ENCODE data around the gene FCRL5.

Gene FCRL5

DNA sequence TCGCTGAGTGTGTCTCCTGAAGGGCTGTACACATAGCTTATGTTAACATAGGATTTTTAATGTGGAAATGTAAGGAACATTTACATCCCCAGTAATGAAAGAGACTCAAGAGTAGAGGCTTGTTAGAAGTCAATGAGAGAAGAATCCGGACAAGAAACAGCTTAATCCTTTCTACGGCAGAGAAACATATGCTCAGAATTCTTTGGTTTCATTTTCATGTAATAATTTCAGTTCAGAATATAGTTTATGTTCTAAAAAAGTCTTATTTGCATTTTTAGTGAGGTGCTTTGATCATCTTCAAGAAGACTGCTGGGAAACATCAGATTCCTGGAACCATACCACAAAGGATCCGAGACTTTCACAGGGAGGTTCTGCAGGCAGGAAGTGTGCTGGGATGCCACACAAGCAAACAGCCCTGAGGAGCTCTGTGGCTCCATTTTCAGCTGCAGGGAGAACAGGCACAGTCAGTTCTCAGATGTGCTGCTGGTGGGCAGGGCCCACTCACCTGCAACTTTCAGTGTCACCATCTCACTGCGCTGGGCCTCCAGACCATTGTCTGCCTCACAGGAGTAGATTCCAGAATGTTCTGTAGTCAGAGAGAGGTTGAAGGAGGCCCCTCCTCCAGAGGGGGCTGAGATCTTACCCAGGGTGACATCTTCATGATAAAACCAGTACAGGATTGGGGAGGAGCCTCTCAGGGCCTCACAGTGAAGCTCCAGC, 28.4 kb downstream of the FCRL5 start:
- DNase-seq (ENCODE audit: low read depth) = no peak

DNA sequence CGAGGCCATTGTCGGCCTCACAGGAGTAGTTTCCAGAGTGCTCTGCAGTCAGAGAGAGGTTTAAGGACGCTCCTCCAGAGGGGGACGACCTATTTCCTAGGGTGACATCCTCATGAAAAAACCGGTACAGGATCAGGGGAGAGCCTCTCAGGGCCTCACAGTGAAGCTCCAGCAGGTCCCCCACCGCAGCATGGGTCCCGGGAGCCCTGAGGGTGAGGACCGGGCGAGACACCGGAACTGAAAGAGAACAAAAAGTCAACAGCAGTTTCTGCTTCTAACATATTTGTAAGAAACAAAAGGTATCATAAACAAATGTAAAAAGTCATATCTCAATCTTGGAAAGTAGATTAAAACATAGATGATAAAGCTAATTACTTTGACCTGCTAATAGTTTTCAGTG, 31.3 kb downstream of the FCRL5 start:
- DNase-seq (ENCODE audit: low read depth) = no peak

DNA sequence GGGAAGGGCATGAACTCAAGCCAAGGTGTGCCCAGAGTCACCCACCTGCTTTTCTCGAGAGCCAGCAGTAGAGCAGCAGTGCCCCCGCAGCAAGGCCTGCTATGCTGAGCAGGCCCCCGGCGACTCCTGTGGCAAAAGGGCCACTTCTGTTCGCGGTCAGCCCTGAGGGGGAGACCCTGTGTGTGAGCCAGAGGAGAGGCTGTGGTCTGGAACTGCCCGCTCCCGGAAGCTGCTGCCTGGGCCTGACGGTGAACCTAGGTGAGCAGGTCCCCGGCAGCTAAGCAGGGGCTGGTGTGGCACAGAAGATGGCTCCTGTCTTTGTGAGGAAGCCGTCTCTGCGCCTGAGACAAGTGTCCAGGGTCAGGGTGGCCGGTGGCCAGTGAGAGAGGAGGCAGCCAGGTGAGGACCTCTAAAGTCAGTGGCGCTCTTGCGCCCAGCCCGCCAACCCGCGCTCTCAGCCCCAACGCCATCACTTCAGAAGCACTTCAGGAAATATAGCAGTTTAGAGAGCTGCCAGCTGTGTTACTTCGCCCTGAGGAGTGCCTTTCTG, 31.9 kb downstream of the FCRL5 start:
- DNase-seq (ENCODE audit: low read depth) = no peak

DNA sequence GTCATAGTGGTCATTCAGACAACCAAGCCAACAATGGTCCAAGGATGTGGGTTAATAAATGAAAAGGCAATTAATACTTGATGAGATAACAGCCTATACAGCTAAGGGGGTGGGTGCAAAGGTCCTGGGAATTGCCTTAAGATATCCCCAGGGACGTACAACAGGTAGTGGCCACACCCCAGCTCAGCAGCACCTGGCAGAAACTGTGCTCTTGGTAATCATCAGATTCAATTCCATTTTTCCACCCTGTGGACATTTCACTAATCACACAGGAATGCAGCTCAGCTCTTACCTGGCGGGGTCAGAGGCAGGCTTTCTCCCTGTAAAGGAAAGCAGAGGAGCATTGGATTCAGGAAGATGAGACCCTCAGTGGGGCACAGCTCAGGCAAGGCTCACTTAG, 32.9 kb downstream of the FCRL5 start:
- no peak for DNase-seq (ENCODE audit: low read depth)

DNA sequence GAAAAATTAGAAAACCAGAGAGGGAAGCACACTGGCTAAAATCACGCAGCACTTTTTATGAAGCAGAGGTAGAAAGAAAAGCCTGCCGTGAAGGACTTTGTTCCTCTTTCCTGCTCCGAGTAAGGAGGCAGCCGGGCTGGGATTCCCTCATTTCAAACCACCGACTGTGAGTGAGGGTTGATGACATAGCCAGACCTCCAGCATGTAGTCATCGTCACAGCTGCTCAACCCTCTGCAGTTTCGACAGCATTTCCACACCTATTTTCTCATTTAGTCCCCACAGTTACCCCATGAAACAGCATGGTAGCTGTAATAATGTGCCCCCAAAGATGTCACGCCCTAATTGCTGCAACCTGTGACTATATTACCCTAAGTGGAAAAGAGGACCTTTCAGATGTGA, 35.3 kb downstream of the FCRL5 start:
- DNase-seq (ENCODE audit: low read depth) = no peak

DNA sequence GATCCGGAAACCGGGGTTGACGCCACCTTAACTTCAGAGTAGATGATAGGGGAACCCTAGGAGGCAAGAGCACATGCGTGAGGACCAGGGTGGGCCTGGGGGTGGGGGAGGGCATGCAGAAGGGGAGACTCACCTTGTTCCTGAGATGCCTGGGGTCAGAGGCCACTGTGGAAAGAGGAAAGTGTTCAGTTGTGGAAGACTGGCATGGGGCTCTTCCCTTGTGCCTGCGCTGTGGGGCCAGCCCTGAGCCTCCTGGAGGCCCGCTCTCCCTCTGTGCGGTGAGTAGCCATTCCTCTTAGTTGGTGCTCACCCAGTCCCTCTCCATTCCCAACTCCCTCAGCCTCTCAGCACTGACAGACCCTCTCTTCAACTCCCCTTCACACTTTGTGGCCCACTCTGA, 36.6 kb downstream of the FCRL5 start:
- DNase-seq (ENCODE audit: low read depth) = no peak

DNA sequence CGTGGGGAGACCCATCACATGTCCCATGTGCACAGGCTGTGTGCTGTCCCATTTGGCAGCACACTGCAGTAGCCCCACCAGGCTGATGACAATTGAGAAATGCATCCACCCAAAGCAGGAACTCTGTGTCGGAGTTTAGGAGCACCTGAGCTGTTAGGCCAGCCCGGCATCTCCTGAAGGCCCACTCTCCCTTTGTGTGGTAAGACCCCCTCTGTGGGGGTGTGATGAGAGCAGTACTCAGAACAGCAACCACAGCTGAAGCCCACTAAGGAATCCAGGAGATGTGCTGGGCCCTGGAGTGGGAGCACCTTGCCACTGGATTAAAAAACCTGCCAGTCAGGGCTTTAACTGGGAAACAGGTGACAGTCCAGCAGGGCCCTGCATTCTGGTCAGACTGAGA, 37.2 kb downstream of the FCRL5 start:
- no peak for DNase-seq (ENCODE audit: low read depth)

DNA sequence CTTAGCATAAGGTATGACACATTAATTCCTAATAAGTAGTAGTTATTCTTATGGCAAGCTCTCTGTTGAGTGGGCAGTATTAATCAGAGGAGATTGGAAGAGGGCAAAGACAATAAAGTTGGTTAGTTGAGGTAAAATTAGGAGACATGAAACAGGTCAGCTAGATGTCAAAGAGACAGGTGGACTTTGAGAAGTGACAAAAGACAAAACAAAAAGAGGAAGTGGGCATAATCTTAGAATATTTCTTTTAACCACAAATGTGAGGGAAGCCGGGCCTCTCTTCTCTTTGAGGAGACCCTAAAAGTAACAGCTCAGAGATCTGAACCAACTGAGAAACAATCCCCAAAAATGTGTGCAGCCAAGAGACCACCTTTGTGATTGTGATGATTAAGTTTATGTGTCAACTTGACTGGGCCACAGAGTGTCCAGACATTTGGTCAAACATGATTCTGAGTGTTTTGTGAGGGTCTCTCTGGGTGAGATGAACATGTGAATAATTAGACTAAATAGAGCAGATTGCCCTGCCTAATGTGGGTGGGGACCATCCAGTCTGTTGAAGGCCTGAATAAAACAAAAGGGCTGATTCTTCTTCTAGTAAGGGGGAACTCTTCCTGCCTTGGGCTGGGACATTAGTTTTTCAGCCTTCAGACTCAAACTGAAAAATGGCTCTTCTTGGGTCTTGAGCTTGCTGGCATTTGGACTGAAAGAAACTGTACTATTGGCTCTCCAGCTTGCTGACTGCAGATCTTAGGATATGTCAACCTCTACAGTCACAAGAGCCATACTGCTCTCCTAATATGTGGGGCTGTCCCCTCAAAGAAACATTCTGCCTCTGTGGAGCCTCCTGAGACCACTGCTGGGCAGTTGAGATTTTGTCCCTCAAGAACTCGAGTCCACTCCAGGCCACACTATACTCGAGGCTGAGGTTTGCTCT, 40.0 kb downstream of the FCRL5 start:
- DNase-seq (ENCODE audit: low read depth) = no peak

DNA sequence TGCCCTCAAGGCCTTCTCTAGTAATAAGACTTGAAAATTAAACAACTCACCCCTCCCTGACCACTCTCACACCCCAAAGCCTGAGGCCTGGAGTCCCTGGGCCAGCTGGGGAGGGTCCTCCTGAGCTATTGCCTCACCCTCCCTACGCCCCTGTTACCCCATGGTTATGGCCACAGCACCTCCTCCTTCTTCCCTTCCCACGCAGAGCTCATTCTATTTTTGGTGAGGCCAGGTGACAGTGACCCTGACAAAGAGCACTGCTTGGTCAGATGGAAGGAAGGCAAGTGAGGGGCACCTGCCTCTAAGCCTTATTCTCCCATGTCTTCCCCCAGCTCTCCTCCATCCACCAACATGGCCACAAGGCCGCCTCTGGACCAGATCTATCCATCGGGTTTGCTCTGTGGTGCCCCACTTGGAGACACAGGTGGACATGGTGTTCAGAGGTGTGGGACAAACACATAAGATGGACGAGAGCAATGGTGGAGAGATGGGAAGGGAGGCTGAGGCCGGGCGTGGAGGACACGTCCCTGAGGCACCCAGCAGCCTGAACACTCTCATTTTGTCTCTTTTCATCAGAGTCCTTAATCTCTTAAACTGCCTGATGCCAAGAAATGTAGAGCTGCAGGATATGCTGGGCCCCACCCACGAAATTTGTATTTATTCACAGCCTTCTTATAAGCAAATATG, 42.6 kb downstream of the FCRL5 start:
- DNase-seq (ENCODE audit: low read depth) = no peak

DNA sequence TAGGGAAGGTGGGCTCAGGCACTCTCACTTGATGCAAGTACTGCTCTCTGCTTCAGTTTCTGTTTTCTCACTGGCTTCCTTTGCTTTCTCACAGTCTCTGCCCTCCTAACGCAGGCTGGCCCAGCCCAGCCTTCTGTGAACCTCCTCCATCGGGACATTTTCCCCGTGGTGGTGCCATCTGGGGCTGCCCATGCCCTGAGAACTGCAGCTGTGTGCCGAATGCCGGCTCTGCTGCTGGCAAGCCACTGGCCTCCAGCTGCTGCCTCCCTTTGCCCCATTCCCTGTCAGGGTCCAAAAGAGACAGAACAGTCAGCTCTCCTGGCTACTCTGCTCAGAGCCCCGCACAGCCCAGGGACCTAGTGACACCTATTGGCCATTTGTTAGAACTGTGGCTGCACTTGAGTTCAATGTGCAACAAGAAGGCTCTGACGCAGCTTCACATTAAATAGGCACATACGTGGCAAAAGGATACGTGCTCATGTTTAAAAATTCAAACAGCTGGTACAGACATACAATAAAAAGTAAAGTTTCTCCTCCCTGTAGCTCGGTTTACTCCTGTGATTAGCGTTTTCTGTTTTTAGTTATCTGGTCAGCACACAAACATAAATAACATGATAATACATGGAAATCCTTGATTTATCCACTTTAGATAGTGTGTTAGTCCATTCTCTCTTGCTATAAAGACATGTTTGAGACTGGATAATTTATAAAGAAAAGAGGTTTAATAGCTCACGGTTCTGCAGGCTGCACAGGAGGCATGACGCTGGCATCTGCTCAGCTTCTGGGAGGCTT, 46.6 kb downstream of the FCRL5 start:
- no peak for DNase-seq (ENCODE audit: low read depth)

DNA sequence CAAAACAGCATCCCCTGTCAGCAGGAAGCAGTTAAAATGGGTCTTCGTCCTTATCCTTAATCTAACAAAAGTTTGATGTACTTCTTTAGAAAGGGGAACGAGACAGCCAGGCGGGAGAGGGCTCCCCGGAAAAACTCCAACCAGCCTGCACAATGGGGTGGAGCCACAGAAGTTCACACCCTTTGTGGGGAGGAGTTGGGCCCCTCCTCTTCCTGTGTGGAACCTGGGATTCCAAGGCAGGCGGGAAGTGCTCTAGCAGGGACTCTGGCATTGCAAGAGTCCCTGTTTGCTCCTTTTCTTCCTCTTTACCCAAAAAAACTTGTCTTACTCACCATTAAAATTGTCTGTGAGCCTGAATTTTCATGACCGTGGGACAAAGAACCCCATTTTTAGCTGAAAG, 47.7 kb downstream of the FCRL5 start:
- no peak for DNase-seq (ENCODE audit: low read depth)

DNA sequence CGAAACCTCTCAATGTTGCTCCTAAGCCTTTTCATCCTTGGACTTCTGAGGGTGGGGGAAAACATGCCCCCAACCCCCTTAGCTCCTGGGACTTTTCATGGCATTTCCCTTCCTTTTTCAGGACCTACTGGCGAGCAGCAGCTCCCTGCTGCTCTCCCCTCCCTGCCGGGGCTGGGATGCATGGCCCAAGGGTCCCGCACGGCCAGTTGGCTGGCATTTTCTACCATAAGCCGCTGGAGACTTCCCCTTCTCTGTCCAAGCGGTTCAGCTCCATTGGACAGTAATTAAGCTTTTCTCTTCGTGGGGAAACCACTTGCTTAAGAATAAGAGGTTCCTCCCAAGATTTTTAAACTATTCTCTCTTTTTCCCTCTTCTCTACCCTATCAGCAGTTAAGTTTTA, 52.8 kb downstream of the FCRL5 start:
- no peak for DNase-seq (ENCODE audit: low read depth)

DNA sequence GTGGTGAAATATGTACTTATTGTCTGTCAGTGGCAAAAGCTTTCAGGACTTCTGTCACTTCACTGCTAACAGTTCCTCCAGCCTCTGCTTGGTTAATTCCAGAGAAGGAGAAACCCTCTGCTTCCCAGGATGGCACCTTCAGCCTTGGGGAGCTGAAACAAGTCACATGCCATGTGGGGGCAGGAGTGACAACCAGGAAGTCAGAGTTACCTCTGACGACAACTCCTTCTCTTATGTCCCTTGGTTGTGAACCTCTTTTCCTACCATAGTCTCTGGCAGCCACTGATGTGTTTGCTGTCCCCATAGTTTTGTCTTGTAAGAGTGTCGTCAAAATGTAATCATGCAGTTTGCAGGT, 53.6 kb downstream of the FCRL5 start:
- DNase-seq (ENCODE audit: low read depth) = no peak

DNA sequence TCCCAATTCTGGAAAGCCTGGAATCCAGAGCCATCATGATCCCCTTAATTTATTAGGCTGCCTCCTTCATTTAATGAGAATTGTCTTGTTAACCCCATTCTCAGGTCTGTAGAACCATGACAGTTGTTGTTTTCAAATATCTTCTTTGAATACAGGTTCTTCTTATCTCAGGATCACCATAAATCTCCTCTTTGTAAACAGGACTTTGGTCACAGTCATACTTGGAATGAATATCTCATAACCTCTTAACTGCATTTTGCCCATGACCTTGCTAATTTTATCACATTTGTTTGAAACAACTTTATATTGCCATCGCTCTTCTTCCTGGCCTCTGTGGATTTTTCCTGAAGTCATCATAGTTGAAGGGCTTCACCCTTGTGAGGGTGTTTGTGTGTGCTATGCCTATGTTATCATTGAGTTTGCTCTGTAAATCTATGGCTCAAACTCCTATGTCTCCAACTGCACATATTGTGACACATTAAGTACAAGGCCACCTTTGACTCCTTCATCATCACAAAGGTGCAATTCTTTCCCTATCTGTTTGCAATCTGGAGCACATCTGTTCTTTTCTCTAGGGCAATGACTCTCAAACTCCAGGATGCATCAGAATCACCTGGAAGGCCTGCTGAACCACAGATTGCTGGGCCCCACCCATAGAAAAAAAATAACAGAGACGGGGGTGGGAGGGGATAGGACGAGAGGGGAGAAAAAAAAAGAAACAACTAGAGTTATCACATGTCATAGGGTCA, 54.2 kb downstream of the FCRL5 start:
- DNase-seq (ENCODE audit: low read depth) = no peak

DNA sequence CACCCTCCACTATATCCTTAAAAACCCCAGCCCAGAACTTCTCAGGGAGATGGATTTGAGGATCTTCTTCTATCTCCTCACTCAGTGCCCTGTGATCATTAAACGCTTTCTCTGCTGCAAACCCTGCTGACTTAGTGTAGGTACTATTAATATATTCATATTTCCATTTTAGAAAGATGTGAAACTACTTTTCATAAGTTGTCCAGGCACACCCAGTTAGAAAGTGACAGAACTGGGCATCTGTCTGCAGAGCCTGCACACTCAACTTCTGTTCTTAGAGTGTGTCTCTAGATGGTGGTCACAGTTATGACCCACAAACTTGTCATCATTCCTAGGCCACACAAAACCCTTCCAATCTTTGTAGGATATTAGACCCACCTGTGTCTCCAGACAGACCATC, 55.0 kb downstream of the FCRL5 start:
- no peak for DNase-seq (ENCODE audit: low read depth)

DNA sequence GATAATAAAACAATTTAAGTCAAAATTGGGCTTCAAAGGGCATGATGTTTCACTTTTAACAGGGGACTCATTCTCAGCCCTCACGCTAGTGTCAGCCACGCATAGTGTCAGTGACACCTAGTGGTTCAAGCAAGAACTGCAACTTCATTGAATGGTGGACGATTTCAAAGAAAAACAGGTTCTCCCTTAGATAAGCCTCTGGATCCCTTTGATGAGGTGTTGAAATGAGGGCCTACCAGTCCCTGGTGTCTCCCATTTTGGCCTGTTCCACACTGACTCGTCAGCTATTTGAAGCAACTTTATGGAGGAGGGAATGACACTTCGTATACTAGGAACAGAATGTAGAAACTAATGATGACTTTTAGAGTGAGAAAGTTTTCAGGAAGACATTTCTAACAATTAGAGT, 56.2 kb downstream of the FCRL5 start:
- peak; percentile 3 for DNase-seq (ENCODE audit: low read depth)

DNA sequence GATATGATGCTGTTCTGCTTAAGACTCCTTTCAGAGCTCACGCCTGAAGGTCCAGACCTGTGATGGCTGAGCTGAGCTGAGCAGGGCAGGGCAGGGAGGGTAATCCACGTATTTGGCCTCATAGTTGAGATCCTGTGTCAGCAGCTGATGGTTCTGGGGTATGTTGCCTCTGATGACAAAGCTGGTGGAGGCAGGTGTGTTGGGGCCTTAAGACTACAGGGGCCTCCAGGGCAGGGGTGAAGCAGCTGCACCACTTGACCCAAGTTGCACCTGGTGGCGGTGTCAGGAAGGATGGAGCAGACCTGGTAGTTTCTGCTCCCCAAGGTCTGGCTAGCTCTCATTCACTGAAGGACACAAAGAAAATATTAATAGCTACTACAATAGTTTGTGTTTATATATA, 57.0 kb downstream of the FCRL5 start:
- DNase-seq (ENCODE audit: low read depth) = no peak

DNA sequence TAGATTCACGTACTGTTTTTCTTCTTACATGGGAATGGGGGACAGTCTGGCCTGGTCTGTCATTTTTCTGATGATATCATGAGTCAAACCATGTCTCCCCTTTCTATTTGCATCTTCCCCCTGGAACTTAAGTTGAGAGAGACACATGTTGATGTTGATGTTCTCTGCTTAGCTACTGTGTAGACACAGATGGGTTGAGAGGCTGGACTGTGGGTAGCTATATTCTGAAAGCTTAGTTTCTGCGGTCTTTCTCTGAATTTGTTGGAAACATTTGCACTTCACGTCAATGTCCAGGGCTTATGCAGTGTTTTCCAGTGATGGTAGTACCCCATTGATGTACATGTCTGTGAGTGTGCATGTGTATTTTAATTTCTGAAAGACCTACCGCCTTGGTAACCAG, 58.2 kb downstream of the FCRL5 start:
- DNase-seq (ENCODE audit: low read depth) = no peak

DNA sequence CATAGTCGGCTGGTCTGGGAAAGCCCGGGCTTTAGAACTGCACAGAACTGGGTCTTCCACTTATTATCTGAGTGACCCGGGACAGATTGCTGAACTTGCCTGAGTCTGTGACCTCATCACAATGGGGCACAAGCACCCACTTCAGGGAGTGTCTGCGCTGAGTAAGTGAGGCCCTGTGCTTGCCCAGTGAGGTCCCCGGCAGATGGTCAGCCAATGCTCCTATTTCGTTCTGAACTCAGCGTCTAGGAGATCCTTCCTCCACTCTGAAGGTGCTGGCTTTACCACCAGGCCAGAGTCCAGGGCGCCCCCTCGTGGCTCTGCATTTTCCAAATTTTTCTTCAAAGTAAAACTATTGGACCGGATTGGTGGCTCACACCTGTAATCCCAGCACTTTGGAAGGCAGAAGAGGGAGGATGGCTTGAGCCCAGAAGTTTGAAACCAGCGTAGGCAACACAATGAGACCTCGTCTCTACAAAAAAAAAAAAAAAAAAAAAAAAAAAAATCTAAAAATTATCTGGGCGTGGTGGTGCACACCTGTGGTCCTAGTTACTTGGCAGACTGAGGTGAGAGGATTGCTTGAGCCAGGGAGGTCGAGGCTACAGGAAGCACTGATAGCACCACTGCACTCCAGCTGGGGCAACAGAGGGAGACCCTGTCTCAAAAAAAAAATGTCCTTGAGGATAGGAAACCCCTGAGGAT, 61.7 kb downstream of the FCRL5 start:
- peak; percentile 52 for DNase-seq (ENCODE audit: low read depth)

DNA sequence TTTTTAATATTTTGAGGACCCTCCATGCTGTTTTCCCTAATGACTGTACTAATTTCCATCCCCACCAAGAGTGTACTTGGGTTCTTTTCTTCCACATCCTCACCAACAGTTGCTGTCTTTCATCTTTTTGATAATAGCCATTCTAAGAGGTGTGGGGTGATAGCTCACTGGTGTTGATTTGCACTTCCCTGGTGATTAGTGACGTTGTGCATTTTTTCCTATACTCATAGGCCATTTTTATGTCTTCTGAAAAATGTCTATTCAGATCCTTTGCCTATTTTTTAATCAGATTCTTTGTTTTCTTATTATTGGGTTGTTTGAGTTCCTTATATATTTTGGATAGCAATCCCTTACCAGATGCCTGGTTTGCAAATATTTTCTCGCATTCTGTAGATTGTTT, 64.2 kb downstream of the FCRL5 start:
- DNase-seq (ENCODE audit: low read depth) = no peak

DNA sequence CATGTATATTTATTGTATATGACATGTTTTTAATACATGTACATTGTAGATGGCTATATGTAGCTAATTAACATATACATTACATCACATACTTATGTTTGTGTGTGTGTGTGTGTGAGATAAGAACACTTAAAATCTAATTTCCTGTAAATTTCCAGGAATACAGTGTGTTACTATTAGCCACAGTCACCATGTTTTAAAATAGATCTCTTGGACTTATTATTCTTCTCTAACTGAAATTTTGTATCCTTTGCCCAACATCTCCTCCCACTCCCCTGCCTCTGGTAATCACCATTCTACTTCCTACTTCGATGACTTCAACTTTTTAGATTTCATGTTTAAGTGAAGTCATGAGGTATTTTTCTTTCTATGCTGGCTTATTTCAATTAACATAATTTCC, 64.8 kb downstream of the FCRL5 start:
- no peak for DNase-seq (ENCODE audit: low read depth)

Data from stimulated activated CD8-positive, alpha-beta memory T cell treated with anti-CD3 and anti-CD28 coated beads, Interleukin-4, amount 100 ng/mL, for 24 hours (primary cell).